ENCODE results near the gene PDE4C. TPM values are rescaled to one million over a fixed set of nuclear protein-coding genes. Genes with fewer than 3 reads are reported as not detected.

The PDE4C gene
- total and polyA plus RNA-seq, 10 of the 15 experiments (the other 5 are each of a cell fraction or from before 2014, with no cell fraction given), result 0.08 to 0.73 (median 0.34) TPM

DNA sequence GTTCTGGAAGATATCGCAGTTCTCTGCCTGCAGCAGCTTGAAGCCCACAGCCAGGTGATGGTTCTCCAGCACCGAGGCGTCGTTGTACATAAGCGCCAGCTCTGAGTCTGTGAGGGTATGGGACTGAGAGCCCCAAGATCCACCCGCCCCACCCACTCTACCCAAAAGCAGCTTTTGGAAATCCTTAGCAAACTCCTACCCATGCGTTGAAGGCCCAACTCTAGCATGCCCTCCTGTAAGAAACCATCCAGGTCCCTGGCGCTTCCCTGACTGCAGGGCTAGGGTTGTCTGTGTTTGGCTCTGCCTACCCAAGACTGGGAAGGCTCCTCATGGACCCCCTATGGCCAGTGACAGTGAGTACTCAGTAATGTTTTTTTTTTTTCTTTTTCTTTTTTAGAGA is 9.4 kb downstream of the PDE4C start:
- ChIA-PET CTCF (interaction anchor here (0.9 kb wide), 1 partner anchor 35 kb away, joined by 5 read pairs; no protein-coding TSS in a partner anchor), SMC1A (ENCODE audit: uncharacterized antibody, unreplicated experiment) (no interaction called here)

More for the DNA sequence above, 9.4 kb downstream of the PDE4C start:
- no peaks in the 10 kb centered on the region for H3K9me3 ChIP-seq (replicated peaks; ENCODE audit: control insufficient read depth, insufficient read depth, low read length)
- H2AFZ ChIP-seq (ENCODE audit: control insufficient read depth, low read depth, low read length), result no peak overlapping the region
- H4K20me1 ChIP-seq (ENCODE audit: control insufficient read depth, insufficient read depth), result no peaks in the 10 kb centered on the region
- no peak overlapping the region for H3K9ac ChIP-seq (ENCODE audit: control insufficient read depth, insufficient read depth, low read length)
- no TSS peak for BruUV-seq (replicated peaks)
- FAIRE-seq (no peak), DNase-seq (ENCODE audit: low read depth, low spot score) (no peak), ATAC-seq (no peak)
- no peaks in the 10 kb centered on the region for H3K4me1 ChIP-seq (ENCODE audit: control insufficient read depth, insufficient read depth, low read length)
- H3K36me3 ChIP-seq (ENCODE audit: control insufficient read depth in 2 of 2, insufficient read depth in 2 of 2, low read length in 1 of 2), result no peaks in the 10 kb centered on the region
- TF ChIP-seq NFYA (IDR thresholded peaks at IDR 0.05; ENCODE audit: borderline replicate concordance, low read depth, low read length) (no peak), SIN3A (IDR thresholded peaks at IDR 0.05; ENCODE audit: low read depth, low read length) (no peak), YBX1 (IDR thresholded peaks at IDR 0.05) (no peak), IRF4 (IDR thresholded peaks at IDR 0.05; ENCODE audit: low read depth, low read length) (no peak), TARDBP (IDR thresholded peaks at IDR 0.05; ENCODE audit: borderline replicate concordance) (no peak), RFX5 (IDR thresholded peaks at IDR 0.05; ENCODE audit: low read depth, low read length) (no peak), RAD21 (IDR thresholded peaks at IDR 0.05; ENCODE audit: insufficient read depth, low read depth, low read length) (no peak), ZSCAN29 (IDR thresholded peaks at IDR 0.05) (no peak), IRF3 (IDR thresholded peaks at IDR 0.05) (no peak), SKIL (IDR thresholded peaks at IDR 0.05; ENCODE audit: low read depth, poor library complexity, severe bottlenecking) (no peak), ZNF207 (IDR thresholded peaks at IDR 0.05; ENCODE audit: borderline replicate concordance) (no peak)
- TF ChIP-seq, protein P1, sequence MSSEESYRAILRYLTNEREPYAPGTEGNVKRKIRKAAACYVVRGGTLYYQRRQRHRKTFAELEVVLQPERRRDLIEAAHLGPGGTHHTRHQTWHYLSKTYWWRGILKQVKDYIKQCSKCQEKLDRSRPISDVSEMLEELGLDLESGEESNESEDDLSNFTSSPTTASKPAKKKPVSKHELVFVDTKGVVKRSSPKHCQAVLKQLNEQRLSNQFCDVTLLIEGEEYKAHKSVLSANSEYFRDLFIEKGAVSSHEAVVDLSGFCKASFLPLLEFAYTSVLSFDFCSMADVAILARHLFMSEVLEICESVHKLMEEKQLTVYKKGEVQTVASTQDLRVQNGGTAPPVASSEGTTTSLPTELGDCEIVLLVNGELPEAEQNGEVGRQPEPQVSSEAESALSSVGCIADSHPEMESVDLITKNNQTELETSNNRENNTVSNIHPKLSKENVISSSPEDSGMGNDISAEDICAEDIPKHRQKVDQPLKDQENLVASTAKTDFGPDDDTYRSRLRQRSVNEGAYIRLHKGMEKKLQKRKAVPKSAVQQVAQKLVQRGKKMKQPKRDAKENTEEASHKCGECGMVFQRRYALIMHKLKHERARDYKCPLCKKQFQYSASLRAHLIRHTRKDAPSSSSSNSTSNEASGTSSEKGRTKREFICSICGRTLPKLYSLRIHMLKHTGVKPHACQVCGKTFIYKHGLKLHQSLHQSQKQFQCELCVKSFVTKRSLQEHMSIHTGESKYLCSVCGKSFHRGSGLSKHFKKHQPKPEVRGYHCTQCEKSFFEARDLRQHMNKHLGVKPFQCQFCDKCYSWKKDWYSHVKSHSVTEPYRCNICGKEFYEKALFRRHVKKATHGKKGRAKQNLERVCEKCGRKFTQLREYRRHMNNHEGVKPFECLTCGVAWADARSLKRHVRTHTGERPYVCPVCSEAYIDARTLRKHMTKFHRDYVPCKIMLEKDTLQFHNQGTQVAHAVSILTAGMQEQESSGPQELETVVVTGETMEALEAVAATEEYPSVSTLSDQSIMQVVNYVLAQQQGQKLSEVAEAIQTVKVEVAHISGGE (CRISPR knock-in tag; IDR thresholded peaks at IDR 0.05), result no peak
- peaks cover 0 to 4% of the 10 kb centered on the region in 2 experiments; a peak in 2 of 4 replicates for H3K27me3 ChIP-seq (replicated peaks in 1 of 2; ENCODE audit: control insufficient read depth in 2 of 2, insufficient read depth in 2 of 2, low read length in 1 of 2)
- ChIA-PET POLR2A (interaction anchor here (0.5 to 0.6 kb wide), 2 partner anchors 29 to 161 kb away, joined by 4 read pairs; no protein-coding TSS in a partner anchor), RAD21 (ENCODE audit: unreplicated experiment) (interaction anchor here (0.7 kb wide), 1 partner anchor 37 kb away, joined by 3 read pairs; no protein-coding TSS in a partner anchor)
- H3K27ac ChIP-seq (ENCODE audit: control insufficient read depth, insufficient read depth), result no peak overlapping the region
- intact Hi-C loops (cut with micrococcal nuclease; ENCODE audit: unreplicated experiment), result no loop called here
- in situ Hi-C loops (cut with MboI), result no loop called here
- no peaks in the 10 kb centered on the region for H3K79me2 ChIP-seq (ENCODE audit: control insufficient read depth, insufficient read depth, low read length)
- H3K4me3 ChIP-seq, result no peak overlapping the region
- WGBS (ENCODE audit: insufficient coverage, insufficient replicate concordance, low lambda C conversion rate, missing lambda C conversion rate), result 84% methylated on average over 8 of the region's 8 CpGs
- H3K4me2 ChIP-seq (ENCODE audit: control insufficient read depth, insufficient read depth), result no peak overlapping the region
